AG10803 (cell line): Measurements from ENCODE around the gene TMEM258.

Source experiments
- DNase-seq: peaks from one replicate; pipeline ENCODE4 v3.0.0; 2010; ENCODE audit warnings: low read depth
- H3K4me3 ChIP-seq: 2 replicates; pipeline ENCODE4 v1.5.1; 2011; ENCODE audit warnings: mild to moderate bottlenecking, low read length, control low read depth
- CTCF ChIP-seq: conservative IDR thresholded peaks from 2 replicates; pipeline ENCODE4 v1.5.1; 2011; ENCODE audit warnings: mild to moderate bottlenecking, low read length, control low read depth, inconsistent platforms

TMEM258 gene

DNA sequence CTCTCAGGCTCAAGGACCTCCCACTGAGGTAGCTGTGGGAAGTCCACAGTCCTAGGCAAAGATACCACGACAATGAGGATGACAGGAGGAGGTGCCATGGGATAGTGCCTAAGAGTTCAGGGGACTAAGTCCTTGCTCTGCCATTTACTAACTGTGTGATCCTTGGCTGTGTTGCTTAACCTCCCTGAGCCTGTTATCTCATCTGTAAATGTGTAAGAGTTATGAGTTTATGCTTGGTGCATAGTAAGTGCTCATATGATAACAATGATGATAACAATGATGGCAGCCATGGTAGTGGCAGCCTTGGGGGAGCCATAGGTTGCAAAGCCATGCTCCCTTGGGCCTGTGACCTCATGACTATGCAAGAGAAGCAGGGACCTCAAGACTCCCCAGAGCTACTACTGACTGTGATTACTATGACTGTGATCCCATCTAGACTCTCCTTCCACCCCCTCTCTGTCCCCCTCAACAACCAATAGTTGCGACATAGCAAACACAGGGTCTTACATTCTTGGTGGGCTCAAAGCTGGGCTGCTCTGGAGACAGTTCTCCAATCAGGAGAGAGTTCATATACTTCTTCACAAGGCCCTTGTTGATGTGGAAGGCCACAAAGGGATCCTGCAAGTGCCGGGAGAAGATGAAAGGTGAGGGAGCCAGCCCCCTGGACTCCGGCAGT, 20.5 kb upstream of the TMEM258 start:
- no peak for TF ChIP-seq CTCF
- no peak for DNase-seq
- no peak overlapping the region for H3K4me3 ChIP-seq

GRCh38 chr11:61811831-61812230, 19.4 kb upstream of the TMEM258 start:
- DNase-seq: no peak

DNA sequence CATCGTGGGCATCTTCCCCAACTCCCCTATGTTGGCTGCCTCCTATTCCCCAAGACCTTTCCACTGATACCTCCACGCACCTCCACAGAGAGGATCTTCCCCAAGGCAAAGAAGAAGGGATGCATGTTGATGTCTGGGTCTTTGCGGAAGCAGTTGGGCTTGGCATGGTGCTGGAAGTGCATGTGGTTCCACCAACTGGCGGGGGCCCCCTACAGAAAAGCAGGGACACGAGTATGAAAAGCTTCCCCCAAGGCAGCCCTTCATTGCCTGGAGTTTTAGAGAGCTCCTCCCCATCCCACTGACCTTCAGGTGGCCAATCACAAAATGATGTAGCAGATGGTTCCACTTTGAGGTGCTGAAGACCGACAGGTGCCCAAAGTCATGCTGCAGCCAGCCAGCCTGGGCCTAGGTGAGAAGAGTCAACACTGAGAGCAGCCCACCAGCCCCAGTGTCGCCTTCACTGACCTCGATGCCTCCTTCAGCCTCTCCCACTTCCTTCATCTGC, 18.3 kb upstream of the TMEM258 start:
- H3K4me3 ChIP-seq: no peak overlapping the region
- DNase-seq: no peak
- TF ChIP-seq CTCF: no peak

More at GRCh38 chr11:61811831-61812230, 19.4 kb upstream of the TMEM258 start:
- no peak for TF ChIP-seq CTCF
- H3K4me3 ChIP-seq: no peak overlapping the region

DNA sequence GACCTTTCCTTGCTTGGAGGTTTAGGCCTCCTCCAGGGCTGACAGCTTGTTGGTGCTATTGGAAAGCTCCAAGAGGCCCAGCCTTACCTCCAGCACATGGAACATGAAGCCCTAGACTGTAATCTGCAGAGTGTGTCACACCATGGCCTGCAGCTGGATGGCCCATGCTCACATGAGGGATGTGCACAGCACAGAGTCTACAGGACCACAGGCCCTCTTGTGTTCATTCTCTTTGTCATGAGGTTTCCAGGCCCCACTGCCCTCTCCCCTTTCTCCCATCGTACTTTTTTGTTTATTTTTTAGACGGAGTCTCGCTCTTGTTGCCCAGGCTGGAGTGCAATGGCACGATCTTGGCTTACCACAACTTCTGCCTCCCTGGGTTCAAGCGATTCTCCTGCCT, 14.4 kb upstream of the TMEM258 start:
- no peak overlapping the region for H3K4me3 ChIP-seq
- no peak for TF ChIP-seq CTCF
- DNase-seq: no peak

DNA sequence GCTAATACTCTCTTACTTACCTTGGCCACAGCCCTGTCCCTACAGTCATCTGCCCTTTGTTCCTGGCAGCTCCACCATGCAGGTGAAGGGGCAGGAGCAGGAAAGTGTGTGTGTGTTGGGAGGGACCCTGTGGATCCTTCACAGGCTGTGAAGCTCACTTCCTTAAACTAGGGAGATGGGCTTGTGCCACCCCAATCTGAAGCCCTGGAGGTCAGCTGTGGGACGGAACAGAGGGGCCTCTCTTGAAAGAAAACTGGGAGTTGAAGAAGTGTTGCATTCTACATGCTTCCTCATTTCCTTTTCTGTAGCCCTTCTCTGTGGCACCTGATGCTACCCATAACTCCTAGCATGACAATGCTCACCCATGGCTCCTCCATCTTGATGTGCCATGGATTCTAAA, 12.7 kb upstream of the TMEM258 start:
- no peak for TF ChIP-seq CTCF
- no peak overlapping the region for H3K4me3 ChIP-seq
- no peak for DNase-seq

DNA sequence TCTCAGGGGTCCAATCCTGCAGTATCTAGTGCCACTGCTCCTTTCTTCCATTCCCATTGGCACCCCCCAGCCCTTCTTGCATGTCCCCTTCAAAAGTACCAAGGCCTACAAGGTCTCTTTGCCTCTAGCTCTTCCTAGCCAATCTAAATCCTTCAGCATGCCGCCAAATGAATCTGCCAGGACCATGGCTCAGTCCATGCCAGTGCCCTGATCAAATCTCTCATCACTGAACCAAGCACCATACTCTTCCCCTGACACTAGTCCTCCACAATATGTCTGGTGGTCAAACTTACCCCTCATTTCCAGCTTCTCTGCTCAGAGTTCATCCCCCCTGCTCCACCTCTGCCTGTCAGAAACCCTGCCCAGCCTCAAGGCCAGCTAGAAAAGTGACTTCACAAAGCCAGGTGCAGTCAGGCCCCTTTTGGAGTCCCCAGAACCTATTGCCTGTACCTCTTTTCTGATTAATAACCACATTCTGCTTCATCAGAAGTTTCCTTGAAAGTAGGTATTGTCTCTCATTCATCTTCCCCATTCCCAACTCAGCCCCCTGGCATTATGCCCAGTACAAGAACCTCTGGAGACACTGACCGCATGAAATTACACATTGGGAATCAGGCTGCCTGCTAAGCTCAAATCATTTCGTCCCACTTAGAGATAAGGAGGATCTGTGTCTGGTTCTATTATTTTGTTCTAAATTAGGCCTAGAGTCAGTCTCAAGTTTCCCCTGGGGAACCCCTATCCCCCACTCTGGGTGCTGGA, 11.7 kb upstream of the TMEM258 start:
- no peak for DNase-seq
- H3K4me3 ChIP-seq: no peak overlapping the region
- TF ChIP-seq CTCF: no peak

GRCh38 chr11:61802605-61803004, 10.2 kb upstream of the TMEM258 start:
- no peak for DNase-seq
- TF ChIP-seq CTCF: no peak
- H3K4me3 ChIP-seq: no peak overlapping the region
